ENCODE data around the gene UBL4A. TPM values are rescaled to one million over a fixed set of nuclear protein-coding genes. Genes with fewer than 3 reads are reported as not detected.

The UBL4A gene
- total and polyA plus RNA-seq, 8 donors = 8.0 to 50.1 (median 27.3) TPM

- no peaks in the 10 kb centered on the region for H3K27me3 ChIP-seq
- DNase-seq = no peak
- H3K9me3 ChIP-seq = no peaks in the 10 kb centered on the region
- peaks cover 14 to 54% (median 43%) of the 10 kb centered on the region in 4 donors for H3K36me3 ChIP-seq
- H3K4me3 ChIP-seq = no peak overlapping the region
- peaks cover 9 to 20% (median 15%) of the 10 kb centered on the region in 4 donors for H3K4me1 ChIP-seq
- no peak for TF ChIP-seq CTCF (IDR thresholded peaks at IDR 0.05)
- no peak for TF ChIP-seq POLR2AphosphoS5 (IDR thresholded peaks at IDR 0.05)
- TF ChIP-seq POLR2A (IDR thresholded peaks at IDR 0.05) = no peak
- TF ChIP-seq EP300 (IDR thresholded peaks at IDR 0.05) = no peak
- 85 to 97% (median 94%) methylated on average over 7 to 18 of the region's 18 CpGs for WGBS, 5 donors
- no peak overlapping the region for H3K27ac ChIP-seq
- intact Hi-C loops (cut with DNase I; ENCODE audit: low total_unique reads) = no loop called here
These were observed 36.8 kb downstream of the UBL4A start for GRCh38 chrX:154449618-154450017.

GRCh38 chrX:154448484-154448883 is 37.9 kb downstream of the UBL4A start:
- WGBS, 5 donors = 78 to 95% (median 90%) methylated on average over 10 to 14 of the region's 14 CpGs
- intact Hi-C loops (cut with DNase I; ENCODE audit: low total_unique reads) = no loop called here
- H3K4me1 ChIP-seq = peaks cover 9 to 22% (median 18%) of the 10 kb centered on the region in 4 donors
- H3K27ac ChIP-seq = no peak overlapping the region
- H3K36me3 ChIP-seq = peaks cover 14 to 54% (median 43%) of the 10 kb centered on the region in 4 donors
- TF ChIP-seq POLR2A (IDR thresholded peaks at IDR 0.05) = no peak
- no peak for TF ChIP-seq POLR2AphosphoS5 (IDR thresholded peaks at IDR 0.05)
- TF ChIP-seq EP300 (IDR thresholded peaks at IDR 0.05) = no peak
- no peak for TF ChIP-seq CTCF (IDR thresholded peaks at IDR 0.05)
- H3K4me3 ChIP-seq = no peak overlapping the region
- no peaks in the 10 kb centered on the region for H3K9me3 ChIP-seq
- no peaks in the 10 kb centered on the region for H3K27me3 ChIP-seq
- no peak for DNase-seq

- TF ChIP-seq EP300 (IDR thresholded peaks at IDR 0.05) (no peak), POLR2A (IDR thresholded peaks at IDR 0.05) (no peak), CTCF (IDR thresholded peaks at IDR 0.05) (no peak), POLR2AphosphoS5 (IDR thresholded peaks at IDR 0.05) (no peak)
- Histone ChIP-seq H3K4me1 (peaks cover 9 to 23% (median 19%) of the 10 kb centered on the region in 4 donors), H3K27ac (no peak overlapping the region), H3K27me3 (no peaks in the 10 kb centered on the region), H3K9me3 (no peaks in the 10 kb centered on the region), H3K4me3 (no peak overlapping the region), H3K36me3 (peaks cover 14 to 69% (median 58%) of the 10 kb centered on the region in 4 donors)
- 86 to 95% (median 94%) methylated on average over 8 to 12 of the region's 12 CpGs for WGBS, 5 donors
- no peak for DNase-seq
- intact Hi-C loops (cut with DNase I; ENCODE audit: low total_unique reads) = no loop called here
These were observed 40.0 kb downstream of the UBL4A start for GRCh38 chrX:154446430-154446829.

GRCh38 chrX:154445776-154446175 is 40.6 kb downstream of the UBL4A start:
- Histone ChIP-seq H3K27me3 (no peaks in the 10 kb centered on the region), H3K4me3 (no peak overlapping the region), H3K27ac (no peak overlapping the region), H3K4me1 (peaks cover 9 to 25% (median 19%) of the 10 kb centered on the region in 4 donors), H3K9me3 (no peaks in the 10 kb centered on the region), H3K36me3 (peaks cover 14 to 71% (median 60%) of the 10 kb centered on the region in 4 donors)
- WGBS, 5 donors = 91 to 98% (median 92%) methylated on average over 16 of the region's 16 CpGs; no CpG with 5 or more reads in 1 of the 5 donors
- no peak for DNase-seq
- intact Hi-C loops (cut with DNase I; ENCODE audit: low total_unique reads) = no loop called here
- TF ChIP-seq POLR2AphosphoS5 (IDR thresholded peaks at IDR 0.05) = no peak
- TF ChIP-seq EP300 (IDR thresholded peaks at IDR 0.05) = no peak
- no peak for TF ChIP-seq POLR2A (IDR thresholded peaks at IDR 0.05)
- TF ChIP-seq CTCF (IDR thresholded peaks at IDR 0.05) = no peak
